Measurements from ENCODE around the gene CMTM8.

CMTM8 gene

GRCh38 chr3:32406486-32407408 is 168.3 kb downstream of the CMTM8 start:
- TF ChIP-seq, protein P1, sequence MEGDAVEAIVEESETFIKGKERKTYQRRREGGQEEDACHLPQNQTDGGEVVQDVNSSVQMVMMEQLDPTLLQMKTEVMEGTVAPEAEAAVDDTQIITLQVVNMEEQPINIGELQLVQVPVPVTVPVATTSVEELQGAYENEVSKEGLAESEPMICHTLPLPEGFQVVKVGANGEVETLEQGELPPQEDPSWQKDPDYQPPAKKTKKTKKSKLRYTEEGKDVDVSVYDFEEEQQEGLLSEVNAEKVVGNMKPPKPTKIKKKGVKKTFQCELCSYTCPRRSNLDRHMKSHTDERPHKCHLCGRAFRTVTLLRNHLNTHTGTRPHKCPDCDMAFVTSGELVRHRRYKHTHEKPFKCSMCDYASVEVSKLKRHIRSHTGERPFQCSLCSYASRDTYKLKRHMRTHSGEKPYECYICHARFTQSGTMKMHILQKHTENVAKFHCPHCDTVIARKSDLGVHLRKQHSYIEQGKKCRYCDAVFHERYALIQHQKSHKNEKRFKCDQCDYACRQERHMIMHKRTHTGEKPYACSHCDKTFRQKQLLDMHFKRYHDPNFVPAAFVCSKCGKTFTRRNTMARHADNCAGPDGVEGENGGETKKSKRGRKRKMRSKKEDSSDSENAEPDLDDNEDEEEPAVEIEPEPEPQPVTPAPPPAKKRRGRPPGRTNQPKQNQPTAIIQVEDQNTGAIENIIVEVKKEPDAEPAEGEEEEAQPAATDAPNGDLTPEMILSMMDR (IDR thresholded peaks at IDR 0.05): no peak
- no peaks in the 10 kb centered on the region for H3K27me3 Mint-ChIP-seq (ENCODE audit: low read depth, poor library complexity)
- DNase-seq: no peak
- H3K4me3 Mint-ChIP-seq: no peak overlapping the region
- H3K4me1 Mint-ChIP-seq: peaks cover 50% of the 10 kb centered on the region
- no peaks in the 10 kb centered on the region for H3K9me3 Mint-ChIP-seq
- H3K36me3 Mint-ChIP-seq (ENCODE audit: low read depth): peaks cover 25% of the 10 kb centered on the region
- peak overlapping the region; percentile 2 for H3K27ac Mint-ChIP-seq

- H3K36me3 Mint-ChIP-seq (ENCODE audit: low read depth): peaks cover 21% of the 10 kb centered on the region
- H3K4me1 Mint-ChIP-seq: peaks cover 37% of the 10 kb centered on the region
- TF ChIP-seq, protein P1 (IDR thresholded peaks at IDR 0.05): no peak
- H3K27ac Mint-ChIP-seq: peak overlapping the region; percentile 62
- no peak overlapping the region for H3K4me3 Mint-ChIP-seq
- DNase-seq: no peak
- no peaks in the 10 kb centered on the region for H3K27me3 Mint-ChIP-seq (ENCODE audit: low read depth, poor library complexity)
- no peaks in the 10 kb centered on the region for H3K9me3 Mint-ChIP-seq
Observed at GRCh38 chr3:32410367-32411246, 172.1 kb downstream of the CMTM8 start.

DNA sequence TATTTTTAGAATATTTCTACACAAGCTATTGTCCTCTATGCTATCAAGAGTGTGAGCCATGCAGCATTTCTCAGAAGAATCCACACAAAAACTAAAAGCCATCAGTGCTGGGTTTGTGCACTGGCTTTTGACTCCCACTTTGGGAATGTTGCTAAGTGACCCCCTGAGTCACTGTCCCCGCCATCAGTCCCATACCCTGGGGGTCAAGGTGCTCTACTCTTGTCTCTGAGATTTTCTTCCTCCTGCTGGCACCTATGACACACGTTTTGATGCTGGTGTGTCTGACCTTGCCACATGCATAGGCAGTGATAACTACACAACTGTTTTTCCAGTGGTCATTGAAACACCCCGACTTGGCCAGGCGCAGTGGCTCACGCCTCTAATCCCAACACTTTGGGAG is 173.0 kb downstream of the CMTM8 start:
- Mint-ChIP-seq H3K36me3 (ENCODE audit: low read depth) (peaks cover 18% of the 10 kb centered on the region), H3K27me3 (ENCODE audit: low read depth, poor library complexity) (no peaks in the 10 kb centered on the region), H3K9me3 (no peaks in the 10 kb centered on the region), H3K4me1 (peaks cover 35% of the 10 kb centered on the region), H3K27ac (no peak overlapping the region), H3K4me3 (no peak overlapping the region)
- TF ChIP-seq, protein P1 (IDR thresholded peaks at IDR 0.05): no peak
- no peak for DNase-seq

DNA sequence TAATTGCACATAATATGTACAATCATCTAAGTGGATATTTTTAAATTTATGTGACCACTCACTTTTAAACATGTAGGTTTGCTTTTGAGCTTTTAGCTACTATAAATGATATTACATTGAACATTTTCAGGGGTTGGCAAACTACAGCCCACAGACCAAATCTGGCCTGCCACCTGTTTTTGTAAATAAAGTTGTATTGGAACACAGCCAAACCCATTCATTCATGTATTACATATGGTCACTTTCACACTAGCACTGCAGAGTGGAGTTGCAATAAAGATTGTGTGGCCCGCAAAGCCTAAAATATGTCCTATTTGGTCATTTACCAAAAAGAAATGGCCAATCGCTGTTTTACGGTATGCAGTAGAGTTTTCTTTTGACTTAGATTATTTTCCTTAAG is 174.4 kb downstream of the CMTM8 start:
- DNase-seq: no peak
- no peak overlapping the region for H3K27ac Mint-ChIP-seq
- no peaks in the 10 kb centered on the region for H3K27me3 Mint-ChIP-seq (ENCODE audit: low read depth, poor library complexity)
- TF ChIP-seq, protein P1 (IDR thresholded peaks at IDR 0.05): no peak
- H3K4me3 Mint-ChIP-seq: no peak overlapping the region
- H3K36me3 Mint-ChIP-seq (ENCODE audit: low read depth): peaks cover 26% of the 10 kb centered on the region
- peaks cover 2% of the 10 kb centered on the region for H3K9me3 Mint-ChIP-seq
- H3K4me1 Mint-ChIP-seq: peaks cover 33% of the 10 kb centered on the region

GRCh38 chr3:32413845-32414521 is 175.5 kb downstream of the CMTM8 start:
- Mint-ChIP-seq H3K27ac (peak overlapping the region; percentile 15), H3K9me3 (peaks cover 13% of the 10 kb centered on the region), H3K4me1 (peaks cover 33% of the 10 kb centered on the region), H3K4me3 (no peak overlapping the region), H3K27me3 (ENCODE audit: low read depth, poor library complexity) (no peaks in the 10 kb centered on the region), H3K36me3 (ENCODE audit: low read depth) (peaks cover 37% of the 10 kb centered on the region)
- no peak for DNase-seq
- TF ChIP-seq, protein P1 (IDR thresholded peaks at IDR 0.05): no peak

Measured in nephron progenitor cell (in vitro differentiated cells).